ENCODE results near the gene AQP5.

GRCh38 chr12:49987625-49988303 lies 26.1 kb downstream of the AQP5 start:
- no peak for TF ChIP-seq CTCF (IDR thresholded peaks at IDR 0.05; ENCODE audit: extremely low read depth in 1 of 2, insufficient read depth in 1 of 2, low read depth in 1 of 2, low read length in 2 of 2)
- TF ChIP-seq POLR2AphosphoS5 (IDR thresholded peaks at IDR 0.05; ENCODE audit: insufficient read depth, low read depth, low read length) = no peak
- TF ChIP-seq POLR2A (IDR thresholded peaks at IDR 0.05; ENCODE audit: low read depth, low read length) = no peak
- TF ChIP-seq, protein P1, sequence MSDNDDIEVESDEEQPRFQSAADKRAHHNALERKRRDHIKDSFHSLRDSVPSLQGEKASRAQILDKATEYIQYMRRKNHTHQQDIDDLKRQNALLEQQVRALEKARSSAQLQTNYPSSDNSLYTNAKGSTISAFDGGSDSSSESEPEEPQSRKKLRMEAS (IDR thresholded peaks at IDR 0.05; ENCODE audit: insufficient read depth, insufficient read length) = no peak
- no peak for TF ChIP-seq FOS (IDR thresholded peaks at IDR 0.05; ENCODE audit: borderline replicate concordance, insufficient read depth, low read length)
- TF ChIP-seq EZH2 (IDR thresholded peaks at IDR 0.05; ENCODE audit: borderline replicate concordance, low read depth, low read length, severe bottlenecking) = no peak
- no peak for TF ChIP-seq MYC (IDR thresholded peaks at IDR 0.05; ENCODE audit: low read depth, low read length)

Measured in endothelial cell of umbilical vein (primary cell).